HepG2 (cell line): ENCODE data around the gene HIPK2.

Experiments used
- BHLHE40 ChIP-seq: IDR thresholded peaks from 2 replicates; pipeline ENCODE4 v1.6.1; 2011; ENCODE audit warnings: low read length, improper control_type of control experiment
- CTCF ChIP-seq: sonication (generic); formaldehyde crosslinking; IDR thresholded peaks from 2 replicates; pipeline ENCODE4 v1.5.0; 2020; ENCODE audit warnings: mild to moderate bottlenecking, missing genetic modification reagents, moderate library complexity
- ELF1 ChIP-seq: sonication (generic); formaldehyde crosslinking; IDR thresholded peaks from 2 replicates; pipeline ENCODE4 v1.4.0; 2020; ENCODE audit warnings: missing genetic modification reagents
- FOXA3 ChIP-seq: IDR thresholded peaks from 2 replicates; pipeline ENCODE4 v1.6.1; 2016; ENCODE audit warnings: missing genetic modification reagents, missing compliant biosample characterization
- HOXA5 ChIP-seq: sonication (generic); formaldehyde crosslinking; IDR thresholded peaks from 2 replicates; pipeline ENCODE4 v1.4.0; 2020; ENCODE audit warnings: missing genetic modification reagents
- KAT7 ChIP-seq: IDR thresholded peaks from 2 replicates; pipeline ENCODE4 v1.6.1; 2018; ENCODE audit warnings: borderline replicate concordance, missing compliant biosample characterization
- NFE2 ChIP-seq: sonication (generic); formaldehyde crosslinking; IDR thresholded peaks from 2 replicates; pipeline ENCODE4 v1.4.0; 2020; ENCODE audit warnings: missing genetic modification reagents
- POLR2A ChIP-seq, 2 experiments: IDR thresholded peaks; 2 replicates each; pipeline ENCODE4 v1.6.1; 2011; ENCODE audit warnings: low read depth in 2 of 2, low read length in 2 of 2, mild to moderate bottlenecking in 1 of 2, moderate library complexity in 1 of 2; ENCODE audit not compliant: insufficient read depth in 1 of 2
- POLR2AphosphoS2 ChIP-seq: IDR thresholded peaks from 2 replicates; pipeline ENCODE4 v1.6.1; 2011; ENCODE audit warnings: low read depth, low read length, improper control_type of control experiment
- RAD21 ChIP-seq: fragments of 450-650 bp; formaldehyde crosslinking; IDR thresholded peaks from 2 replicates; pipeline ENCODE4 v1.5.0; 2020; ENCODE audit warnings: mild to moderate bottlenecking
- ZBTB40 ChIP-seq, 2 experiments: fragments of 450-650 bp in 1 of 2; sonication (generic) in 1 of 2; formaldehyde crosslinking in 1 of 2; IDR thresholded peaks; 2 replicates each; pipeline versions ENCODE4 v1.6.1 to v1.8.0; 2016 to 2022; ENCODE audit warnings: antibody characterized with exemption in 1 of 2, mild to moderate bottlenecking in 1 of 2, missing genetic modification reagents in 1 of 2
- ZNF280B ChIP-seq: sonication (generic); formaldehyde crosslinking; IDR thresholded peaks from 2 replicates; pipeline ENCODE4 v1.5.0; 2020; ENCODE audit warnings: missing genetic modification reagents, mild to moderate bottlenecking, borderline replicate concordance
- ZNF317 ChIP-seq: sonication (generic); formaldehyde crosslinking; IDR thresholded peaks from 2 replicates; pipeline ENCODE4 v1.5.0; 2020; ENCODE audit warnings: mild to moderate bottlenecking, missing genetic modification reagents

GRCh38 chr7:139746652-139747051 lies 31.1 kb downstream of the HIPK2 start:
- no peak for TF ChIP-seq HOXA5 (CRISPR knock-in tag)
- no peak for TF ChIP-seq KAT7 (CRISPR knock-in tag)
- TF ChIP-seq POLR2AphosphoS2: no peak
- TF ChIP-seq FOXA3: no peak
- TF ChIP-seq POLR2A (IDR thresholded peaks at IDR 0.05; ENCODE audit: insufficient read depth in 1 of 2, low read depth in 2 of 2, low read length in 2 of 2): no peak
- no peak for TF ChIP-seq NFE2 (CRISPR knock-in tag)
- TF ChIP-seq BHLHE40: no peak
- TF ChIP-seq RAD21 (CRISPR knock-in tag): no peak
- TF ChIP-seq ZBTB40 (IDR thresholded peaks at IDR 0.05): no peak
- TF ChIP-seq ZBTB40 (CRISPR knock-in tag; IDR thresholded peaks at IDR 0.05): no peak
- no peak for TF ChIP-seq ZNF280B (CRISPR knock-in tag)
- no peak for TF ChIP-seq ELF1 (CRISPR knock-in tag)
- no peak for TF ChIP-seq CTCF (CRISPR knock-in tag)
- no peak for TF ChIP-seq ZNF317 (CRISPR knock-in tag)
